ENCODE measurements around the gene ATXN7L1. TPM values are rescaled to one million over a fixed set of nuclear protein-coding genes. Genes with fewer than 3 reads are reported as not detected.
"Not testable (repeated sequence)": the region's sequence is repeated elsewhere in the genome, so short reads cannot be mapped to it uniquely, and the experiment has no call there.

The ATXN7L1 gene
- total RNA-seq, 1 experiment from 2014 or later, result 38.5 TPM

DNA sequence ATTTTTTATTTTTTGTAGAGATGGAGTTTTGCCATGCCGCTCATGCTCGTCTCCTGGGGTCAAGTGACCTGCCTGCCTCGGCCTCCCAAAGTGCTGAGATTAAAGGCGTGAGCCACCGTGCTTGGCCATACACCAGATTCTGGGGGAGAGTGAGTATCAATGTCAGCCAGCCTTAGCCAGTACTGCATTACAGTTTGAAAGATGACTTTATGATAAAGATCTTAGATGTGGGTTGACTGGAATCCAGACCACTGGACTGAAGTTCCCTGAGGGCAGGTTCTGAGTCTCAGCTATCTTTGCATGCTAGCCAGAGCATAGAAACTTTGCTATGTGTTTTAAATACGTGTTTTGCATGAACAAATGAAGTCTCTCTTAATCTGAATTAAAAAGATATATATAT, 177.9 kb downstream of the ATXN7L1 start:
- Mint-ChIP-seq H3K4me1 (peaks cover 71% of the 10 kb centered on the region), H3K36me3 (peaks cover 9% of the 10 kb centered on the region), H3K27ac (peak overlapping the region; percentile 99), H3K9me3 (no peaks in the 10 kb centered on the region), H3K4me3 (no peak overlapping the region), H3K27me3 (ENCODE audit: low read depth) (no peaks in the 10 kb centered on the region)
- CTCF ChIA-PET, result interaction anchor here (0.6 to 1.5 kb wide), 5 partner anchors 9 to 180 kb away, joined by 3 to 9 read pairs (median 3); no protein-coding TSS in a partner anchor
- ATAC-seq, result no peak
- DNase-seq (ENCODE audit: low spot score), result no peak
- TF ChIP-seq, protein P1, sequence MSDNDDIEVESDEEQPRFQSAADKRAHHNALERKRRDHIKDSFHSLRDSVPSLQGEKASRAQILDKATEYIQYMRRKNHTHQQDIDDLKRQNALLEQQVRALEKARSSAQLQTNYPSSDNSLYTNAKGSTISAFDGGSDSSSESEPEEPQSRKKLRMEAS (CRISPR knock-in tag; IDR thresholded peaks at IDR 0.05), result no peak
- 0 out of 2 replicates have a peak, but pooled peaks have one; percentile 20 for TF ChIP-seq SP1 (CRISPR knock-in tag; conservative IDR thresholded peaks at IDR 0.05)
- TF ChIP-seq GABPB1 (CRISPR knock-in tag; IDR thresholded peaks at IDR 0.05), result no peak
- POLR2A ChIA-PET, result interaction anchor here (1.2 kb wide), 1 partner anchor 9 kb away, joined by 13 read pairs; no protein-coding TSS in a partner anchor

DNA sequence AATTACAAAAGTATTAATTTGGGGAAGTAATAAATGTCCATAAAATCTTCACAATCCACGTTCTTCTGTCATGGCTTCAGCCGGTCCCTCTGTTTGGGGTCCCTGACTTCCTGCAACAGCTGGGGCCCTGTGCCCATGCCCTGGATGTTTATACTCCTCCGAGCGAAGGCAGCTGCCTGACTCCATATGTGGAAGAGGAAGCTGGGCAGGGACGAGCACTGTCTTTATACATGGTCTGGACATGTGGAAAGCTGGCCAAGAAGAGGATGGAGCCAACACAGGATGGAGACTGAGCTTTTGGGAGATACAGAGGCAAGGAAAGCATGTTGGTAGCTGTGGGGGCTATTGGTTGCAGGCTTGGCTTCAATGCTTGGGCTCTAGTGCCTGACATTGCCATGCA, 178.6 kb downstream of the ATXN7L1 start:
- ChIA-PET POLR2A (interaction anchor here (1.2 kb wide), 1 partner anchor 9 kb away, joined by 13 read pairs; no protein-coding TSS in a partner anchor), CTCF (interaction anchor here (0.6 to 1.2 kb wide), 5 partner anchors 9 to 181 kb away, joined by 3 to 9 read pairs (median 3); no protein-coding TSS in a partner anchor)
- no peaks in the 10 kb centered on the region for H3K9me3 Mint-ChIP-seq
- DNase-seq (ENCODE audit: low spot score) (no peak), ATAC-seq (peak; percentile 54)
- H3K27ac Mint-ChIP-seq, result peak overlapping the region; percentile 99
- peak overlapping the region; percentile 51 for H3K4me3 Mint-ChIP-seq
- peaks cover 76% of the 10 kb centered on the region for H3K4me1 Mint-ChIP-seq
- TF ChIP-seq SOX15 (CRISPR knock-in tag; IDR thresholded peaks at IDR 0.05), result no peak
- TF ChIP-seq, protein P2, sequence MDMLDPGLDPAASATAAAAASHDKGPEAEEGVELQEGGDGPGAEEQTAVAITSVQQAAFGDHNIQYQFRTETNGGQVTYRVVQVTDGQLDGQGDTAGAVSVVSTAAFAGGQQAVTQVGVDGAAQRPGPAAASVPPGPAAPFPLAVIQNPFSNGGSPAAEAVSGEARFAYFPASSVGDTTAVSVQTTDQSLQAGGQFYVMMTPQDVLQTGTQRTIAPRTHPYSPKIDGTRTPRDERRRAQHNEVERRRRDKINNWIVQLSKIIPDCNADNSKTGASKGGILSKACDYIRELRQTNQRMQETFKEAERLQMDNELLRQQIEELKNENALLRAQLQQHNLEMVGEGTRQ (CRISPR knock-in tag; IDR thresholded peaks at IDR 0.05), result no peak
- TF ChIP-seq, protein P3, sequence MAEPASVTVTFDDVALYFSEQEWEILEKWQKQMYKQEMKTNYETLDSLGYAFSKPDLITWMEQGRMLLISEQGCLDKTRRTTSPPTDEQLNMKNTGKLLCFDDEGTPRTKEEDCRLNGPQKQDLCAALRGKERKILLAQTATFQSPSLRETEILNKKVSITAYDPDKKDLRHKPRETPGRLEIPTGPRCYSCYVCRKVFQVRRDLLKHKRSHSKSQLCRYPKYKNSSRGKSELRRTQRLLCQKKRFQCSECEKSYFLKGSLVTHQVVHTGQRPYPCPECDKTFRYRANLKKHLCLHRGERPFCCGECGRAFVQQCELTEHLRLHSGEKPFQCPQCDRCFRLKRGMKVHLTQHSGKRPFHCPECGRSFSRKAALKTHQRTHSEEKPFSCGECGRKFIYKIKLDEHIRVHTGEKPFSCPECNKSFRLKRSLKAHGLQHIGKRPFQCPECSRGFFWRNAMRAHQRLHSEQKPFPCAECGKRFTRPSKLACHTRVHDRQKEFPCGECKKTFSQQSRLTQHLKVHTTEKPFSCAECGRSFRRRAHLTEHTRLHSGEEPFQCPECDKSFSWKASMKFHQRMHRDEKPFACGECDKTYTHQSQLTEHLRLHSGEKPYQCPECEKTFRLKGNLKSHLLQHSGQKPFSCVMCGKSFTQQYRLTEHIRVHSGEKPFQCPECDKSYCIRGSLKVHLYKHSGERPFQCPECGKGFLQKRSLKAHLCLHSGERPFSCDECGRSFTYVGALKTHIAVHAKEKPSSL (CRISPR knock-in tag; conservative IDR thresholded peaks at IDR 0.05), result no peak
- TF ChIP-seq, protein P4, sequence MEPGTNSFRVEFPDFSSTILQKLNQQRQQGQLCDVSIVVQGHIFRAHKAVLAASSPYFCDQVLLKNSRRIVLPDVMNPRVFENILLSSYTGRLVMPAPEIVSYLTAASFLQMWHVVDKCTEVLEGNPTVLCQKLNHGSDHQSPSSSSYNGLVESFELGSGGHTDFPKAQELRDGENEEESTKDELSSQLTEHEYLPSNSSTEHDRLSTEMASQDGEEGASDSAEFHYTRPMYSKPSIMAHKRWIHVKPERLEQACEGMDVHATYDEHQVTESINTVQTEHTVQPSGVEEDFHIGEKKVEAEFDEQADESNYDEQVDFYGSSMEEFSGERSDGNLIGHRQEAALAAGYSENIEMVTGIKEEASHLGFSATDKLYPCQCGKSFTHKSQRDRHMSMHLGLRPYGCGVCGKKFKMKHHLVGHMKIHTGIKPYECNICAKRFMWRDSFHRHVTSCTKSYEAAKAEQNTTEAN (CRISPR knock-in tag; IDR thresholded peaks at IDR 0.05), result no peak
- TF ChIP-seq ESRRA (CRISPR knock-in tag; IDR thresholded peaks at IDR 0.05; ENCODE audit: borderline replicate concordance), result no peak
- no peak for TF ChIP-seq SMAD3 (CRISPR knock-in tag; IDR thresholded peaks at IDR 0.05; ENCODE audit: borderline replicate concordance)
- TF ChIP-seq ZNF317 (CRISPR knock-in tag; IDR thresholded peaks at IDR 0.05; ENCODE audit: borderline replicate concordance, low read depth), result no peak
- TF ChIP-seq EMX1 (CRISPR knock-in tag; IDR thresholded peaks at IDR 0.05), result no peak
- TF ChIP-seq TCF7 (CRISPR knock-in tag; IDR thresholded peaks at IDR 0.05; ENCODE audit: low read depth), result no peak
- TF ChIP-seq ZNF121 (CRISPR knock-in tag; IDR thresholded peaks at IDR 0.05), result no peak
- TF ChIP-seq MXD4 (CRISPR knock-in tag; IDR thresholded peaks at IDR 0.05; ENCODE audit: borderline replicate concordance), result no peak
- peaks cover 12% of the 10 kb centered on the region for H3K36me3 Mint-ChIP-seq
- H3K27me3 Mint-ChIP-seq (ENCODE audit: low read depth), result no peaks in the 10 kb centered on the region

DNA sequence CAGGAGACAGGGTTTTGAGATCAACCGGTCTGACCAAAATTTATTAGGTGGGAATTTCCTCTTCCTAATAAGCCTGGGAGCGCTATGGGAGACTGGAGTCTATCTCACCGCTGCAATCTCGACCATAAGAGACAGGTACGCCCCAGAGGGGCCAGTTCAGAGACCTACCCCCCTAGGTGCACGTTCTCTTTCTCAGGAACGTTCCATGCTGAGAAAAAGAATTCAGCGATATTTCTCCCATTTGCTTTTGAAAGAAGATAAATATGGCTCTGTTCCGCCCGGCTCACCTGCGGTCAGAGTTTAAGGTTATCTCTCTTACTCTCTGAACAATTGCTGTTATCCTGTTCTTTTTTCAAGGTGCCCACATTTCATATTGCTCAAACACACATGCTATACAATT, 179.2 kb downstream of the ATXN7L1 start:
- not testable (repeated sequence) for DNase-seq (ENCODE audit: low spot score); H3K9me3 Mint-ChIP-seq; H3K27me3 Mint-ChIP-seq (ENCODE audit: low read depth); ATAC-seq
- peaks cover 79% of the 10 kb centered on the region for H3K4me1 Mint-ChIP-seq
- ChIA-PET CTCF (interaction anchor here (0.9 to 1.2 kb wide), 2 partner anchors 8 to 43 kb away, joined by 3 to 9 read pairs; no protein-coding TSS in a partner anchor), POLR2A (interaction anchor here (1.2 kb wide), 1 partner anchor 8 kb away, joined by 13 read pairs; no protein-coding TSS in a partner anchor)
- peak overlapping the region; percentile 99 for H3K27ac Mint-ChIP-seq
- TF ChIP-seq ETV6 (CRISPR knock-in tag; IDR thresholded peaks at IDR 0.05) (0 out of 2 replicates have a peak, but pooled peaks have one; percentile 31), ZNF423 (CRISPR knock-in tag; IDR thresholded peaks at IDR 0.05) (0 out of 2 replicates have a peak, but pooled peaks have one; percentile 21)
- peak overlapping the region; percentile 51 for H3K4me3 Mint-ChIP-seq
- H3K36me3 Mint-ChIP-seq, result peaks cover 13% of the 10 kb centered on the region
